Measurements from ENCODE around the gene SPTSSB.

The SPTSSB gene

GRCh38 chr3:161332792-161333191 lies 38.5 kb downstream of the SPTSSB start:
- no peak for DNase-seq (ENCODE audit: extremely low spot score)
- TF ChIP-seq ZNF384 (IDR thresholded peaks at IDR 0.05) (no peak), SUZ12 (IDR thresholded peaks at IDR 0.05) (no peak), BHLHE40 (IDR thresholded peaks at IDR 0.05; ENCODE audit: borderline replicate concordance) (no peak), FOXM1 (IDR thresholded peaks at IDR 0.05; ENCODE audit: borderline replicate concordance) (no peak), NFRKB (IDR thresholded peaks at IDR 0.05) (no peak), SP1 (IDR thresholded peaks at IDR 0.05) (no peak), FOXK2 (IDR thresholded peaks at IDR 0.05) (no peak), PKNOX1 (IDR thresholded peaks at IDR 0.05) (no peak), L3MBTL2 (conservative IDR thresholded peaks at IDR 0.05) (no peak), LEF1 (IDR thresholded peaks at IDR 0.05; ENCODE audit: borderline replicate concordance) (no peak), CTBP1 (IDR thresholded peaks at IDR 0.05; ENCODE audit: borderline replicate concordance) (no peak), HDGF (IDR thresholded peaks at IDR 0.05; ENCODE audit: borderline replicate concordance) (no peak), FOXA1 (IDR thresholded peaks at IDR 0.05) (no peak), TARDBP (IDR thresholded peaks at IDR 0.05) (no peak), ELF4 (IDR thresholded peaks at IDR 0.05) (no peak), ARNT (IDR thresholded peaks at IDR 0.05) (no peak)
- POLR2A ChIA-PET = no interaction called here
- CTCF ChIA-PET = no interaction called here

GRCh38 chr3:161325059-161325458 lies 46.3 kb downstream of the SPTSSB start:
- ChIA-PET POLR2A (no interaction called here), CTCF (no interaction called here)
- no peak for TF ChIP-seq PKNOX1 (IDR thresholded peaks at IDR 0.05)
- no peak for TF ChIP-seq ARNT (IDR thresholded peaks at IDR 0.05)
- TF ChIP-seq ELF4 (IDR thresholded peaks at IDR 0.05) = no peak
- TF ChIP-seq CTBP1 (IDR thresholded peaks at IDR 0.05; ENCODE audit: borderline replicate concordance) = no peak
- TF ChIP-seq NFRKB (IDR thresholded peaks at IDR 0.05) = no peak
- TF ChIP-seq SUZ12 (IDR thresholded peaks at IDR 0.05) = no peak
- TF ChIP-seq L3MBTL2 (conservative IDR thresholded peaks at IDR 0.05) = no peak
- no peak for TF ChIP-seq BHLHE40 (IDR thresholded peaks at IDR 0.05; ENCODE audit: borderline replicate concordance)
- TF ChIP-seq SP1 (IDR thresholded peaks at IDR 0.05) = no peak
- no peak for TF ChIP-seq ZNF384 (IDR thresholded peaks at IDR 0.05)
- no peak for TF ChIP-seq TARDBP (IDR thresholded peaks at IDR 0.05)
- no peak for TF ChIP-seq FOXM1 (IDR thresholded peaks at IDR 0.05; ENCODE audit: borderline replicate concordance)
- TF ChIP-seq FOXA1 (IDR thresholded peaks at IDR 0.05) = no peak
- no peak for TF ChIP-seq HDGF (IDR thresholded peaks at IDR 0.05; ENCODE audit: borderline replicate concordance)
- TF ChIP-seq LEF1 (IDR thresholded peaks at IDR 0.05; ENCODE audit: borderline replicate concordance) = no peak

GRCh38 chr3:161323926-161324621 lies 47.2 kb downstream of the SPTSSB start:
- ChIA-PET CTCF (no interaction called here), POLR2A (no interaction called here)
- no peak for DNase-seq (ENCODE audit: extremely low spot score)

More at GRCh38 chr3:161325059-161325458, 46.3 kb downstream of the SPTSSB start:
- DNase-seq (ENCODE audit: extremely low spot score) = no peak

GRCh38 chr3:161322781-161323568 lies 48.3 kb downstream of the SPTSSB start:
- ChIA-PET CTCF (no interaction called here), POLR2A (no interaction called here)
- TF ChIP-seq LEF1 (IDR thresholded peaks at IDR 0.05; ENCODE audit: borderline replicate concordance) (no peak), FOXA1 (IDR thresholded peaks at IDR 0.05) (no peak), HDGF (IDR thresholded peaks at IDR 0.05; ENCODE audit: borderline replicate concordance) (no peak), CTBP1 (IDR thresholded peaks at IDR 0.05; ENCODE audit: borderline replicate concordance) (no peak), SUZ12 (IDR thresholded peaks at IDR 0.05) (no peak), TARDBP (IDR thresholded peaks at IDR 0.05) (no peak), BHLHE40 (IDR thresholded peaks at IDR 0.05; ENCODE audit: borderline replicate concordance) (no peak), NFRKB (IDR thresholded peaks at IDR 0.05) (no peak), FOXM1 (IDR thresholded peaks at IDR 0.05; ENCODE audit: borderline replicate concordance) (no peak), SP1 (IDR thresholded peaks at IDR 0.05) (no peak), ZNF384 (IDR thresholded peaks at IDR 0.05) (no peak), ARNT (IDR thresholded peaks at IDR 0.05) (no peak), FOXK2 (IDR thresholded peaks at IDR 0.05) (no peak), PKNOX1 (IDR thresholded peaks at IDR 0.05) (no peak), ELF4 (IDR thresholded peaks at IDR 0.05) (no peak)
- no peak for DNase-seq (ENCODE audit: extremely low spot score)

More at GRCh38 chr3:161323926-161324621, 47.2 kb downstream of the SPTSSB start:
- no peak for TF ChIP-seq BHLHE40 (IDR thresholded peaks at IDR 0.05; ENCODE audit: borderline replicate concordance)
- no peak for TF ChIP-seq HDGF (IDR thresholded peaks at IDR 0.05; ENCODE audit: borderline replicate concordance)
- TF ChIP-seq PKNOX1 (IDR thresholded peaks at IDR 0.05) = no peak
- TF ChIP-seq ELF4 (IDR thresholded peaks at IDR 0.05) = no peak
- TF ChIP-seq L3MBTL2 (conservative IDR thresholded peaks at IDR 0.05) = no peak
- no peak for TF ChIP-seq TARDBP (IDR thresholded peaks at IDR 0.05)
- TF ChIP-seq ARNT (IDR thresholded peaks at IDR 0.05) = no peak
- TF ChIP-seq SP1 (IDR thresholded peaks at IDR 0.05) = no peak
- TF ChIP-seq SUZ12 (IDR thresholded peaks at IDR 0.05) = no peak
- no peak for TF ChIP-seq FOXM1 (IDR thresholded peaks at IDR 0.05; ENCODE audit: borderline replicate concordance)
- no peak for TF ChIP-seq FOXA1 (IDR thresholded peaks at IDR 0.05)
- no peak for TF ChIP-seq LEF1 (IDR thresholded peaks at IDR 0.05; ENCODE audit: borderline replicate concordance)
- no peak for TF ChIP-seq NFRKB (IDR thresholded peaks at IDR 0.05)
- TF ChIP-seq ZNF384 (IDR thresholded peaks at IDR 0.05) = no peak
- TF ChIP-seq FOXK2 (IDR thresholded peaks at IDR 0.05) = no peak
- TF ChIP-seq CTBP1 (IDR thresholded peaks at IDR 0.05; ENCODE audit: borderline replicate concordance) = no peak
